ENCODE measurements around the gene FBXO28. TPM values are rescaled to one million over a fixed set of nuclear protein-coding genes. Genes with fewer than 3 reads are reported as not detected.
"Not testable (repeated sequence)": the region's sequence is repeated elsewhere in the genome, so short reads cannot be mapped to it uniquely, and the experiment has no call there.

Gene FBXO28
- total and polyA plus RNA-seq, 8 donors: 4.9 to 14.9 (median 11.0) TPM

GRCh38 chr1:224067621-224068457 is 46.1 kb upstream of the FBXO28 start:
- no peaks in the 10 kb centered on the region for H3K9me3 ChIP-seq
- no peaks in the 10 kb centered on the region for H3K4me1 ChIP-seq
- intact Hi-C loops (cut with DNase I): no loop called here
- TF ChIP-seq, protein P1, sequence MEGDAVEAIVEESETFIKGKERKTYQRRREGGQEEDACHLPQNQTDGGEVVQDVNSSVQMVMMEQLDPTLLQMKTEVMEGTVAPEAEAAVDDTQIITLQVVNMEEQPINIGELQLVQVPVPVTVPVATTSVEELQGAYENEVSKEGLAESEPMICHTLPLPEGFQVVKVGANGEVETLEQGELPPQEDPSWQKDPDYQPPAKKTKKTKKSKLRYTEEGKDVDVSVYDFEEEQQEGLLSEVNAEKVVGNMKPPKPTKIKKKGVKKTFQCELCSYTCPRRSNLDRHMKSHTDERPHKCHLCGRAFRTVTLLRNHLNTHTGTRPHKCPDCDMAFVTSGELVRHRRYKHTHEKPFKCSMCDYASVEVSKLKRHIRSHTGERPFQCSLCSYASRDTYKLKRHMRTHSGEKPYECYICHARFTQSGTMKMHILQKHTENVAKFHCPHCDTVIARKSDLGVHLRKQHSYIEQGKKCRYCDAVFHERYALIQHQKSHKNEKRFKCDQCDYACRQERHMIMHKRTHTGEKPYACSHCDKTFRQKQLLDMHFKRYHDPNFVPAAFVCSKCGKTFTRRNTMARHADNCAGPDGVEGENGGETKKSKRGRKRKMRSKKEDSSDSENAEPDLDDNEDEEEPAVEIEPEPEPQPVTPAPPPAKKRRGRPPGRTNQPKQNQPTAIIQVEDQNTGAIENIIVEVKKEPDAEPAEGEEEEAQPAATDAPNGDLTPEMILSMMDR (IDR thresholded peaks at IDR 0.05): no peak
- H3K4me3 ChIP-seq: no peak overlapping the region
- H3K36me3 ChIP-seq: no peaks in the 10 kb centered on the region
- WGBS, 2 donors: 57 to 69% methylated on average over 3 of the region's 3 CpGs
- no peaks in the 10 kb centered on the region for H3K27me3 ChIP-seq
- no peak for DNase-seq
- no peak for FAIRE-seq
- H3K27ac ChIP-seq: no peak overlapping the region
- no peak for ATAC-seq

DNA sequence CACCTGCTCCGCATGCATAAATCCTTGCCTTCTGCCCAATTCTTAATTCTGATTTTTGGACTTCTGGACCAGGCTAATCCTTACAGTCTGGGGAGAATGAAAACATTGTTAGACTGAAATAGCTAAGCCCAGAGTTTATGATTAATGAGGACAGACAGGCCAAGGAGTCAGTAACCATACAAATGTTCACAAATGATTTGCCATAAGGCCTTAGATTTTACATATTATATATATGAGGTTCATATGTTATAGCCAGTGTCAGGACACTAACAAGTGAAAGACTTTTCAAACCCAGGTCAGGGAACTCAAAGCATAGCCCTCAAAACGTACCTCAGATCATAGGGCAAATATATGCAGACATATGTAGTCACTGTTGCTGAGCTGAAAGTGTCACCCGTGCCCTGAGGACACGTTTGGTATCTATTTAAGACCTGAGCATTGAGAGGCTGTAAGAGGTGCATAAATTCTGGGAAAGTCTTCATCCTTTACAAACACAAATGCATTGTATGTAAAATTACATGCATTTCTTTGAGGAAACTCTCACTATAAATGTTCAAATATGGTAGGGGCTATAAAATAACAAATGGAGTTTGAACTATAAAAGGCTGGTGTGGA is 45.3 kb upstream of the FBXO28 start:
- DNase-seq (no peak), ATAC-seq (no peak), FAIRE-seq (no peak)
- H3K27ac ChIP-seq: no peak overlapping the region
- intact Hi-C loops (cut with DNase I): no loop called here
- 72 to 76% methylated on average over 4 of the region's 4 CpGs for WGBS, 2 donors
- H3K27me3 ChIP-seq: no peaks in the 10 kb centered on the region
- no peaks in the 10 kb centered on the region for H3K36me3 ChIP-seq
- TF ChIP-seq, protein P1 (IDR thresholded peaks at IDR 0.05): no peak
- H3K9me3 ChIP-seq: no peaks in the 10 kb centered on the region
- H3K4me1 ChIP-seq: no peaks in the 10 kb centered on the region
- no peak overlapping the region for H3K4me3 ChIP-seq

DNA sequence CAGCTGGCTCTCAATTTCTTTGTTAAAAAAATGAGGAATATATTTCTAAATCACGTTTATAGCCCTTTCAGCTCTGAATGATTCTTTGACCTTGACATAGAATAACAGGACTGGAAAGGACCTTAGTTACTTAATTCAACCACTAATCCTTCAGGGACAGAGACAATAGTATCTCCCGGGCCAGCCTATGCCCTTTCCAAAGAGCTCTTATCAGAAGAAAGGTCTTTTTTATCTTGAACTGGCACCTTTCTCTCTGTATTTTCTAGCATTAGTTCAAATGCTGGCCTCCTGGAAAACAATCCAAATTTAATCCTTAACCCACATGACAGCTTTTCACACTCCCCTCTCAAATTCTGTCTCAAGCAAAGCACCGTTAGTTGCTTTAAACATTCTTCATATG is 44.8 kb upstream of the FBXO28 start:
- WGBS, 2 donors: 34 to 36% methylated on average over 3 of the region's 3 CpGs
- H3K36me3 ChIP-seq: no peaks in the 10 kb centered on the region
- no peaks in the 10 kb centered on the region for H3K9me3 ChIP-seq
- no peak overlapping the region for H3K27ac ChIP-seq
- intact Hi-C loops (cut with DNase I): no loop called here
- no peak for DNase-seq
- H3K4me3 ChIP-seq: no peak overlapping the region
- H3K4me1 ChIP-seq: no peaks in the 10 kb centered on the region
- no peak for ATAC-seq
- no peak for FAIRE-seq
- TF ChIP-seq, protein P1 (IDR thresholded peaks at IDR 0.05): no peak
- no peaks in the 10 kb centered on the region for H3K27me3 ChIP-seq

DNA sequence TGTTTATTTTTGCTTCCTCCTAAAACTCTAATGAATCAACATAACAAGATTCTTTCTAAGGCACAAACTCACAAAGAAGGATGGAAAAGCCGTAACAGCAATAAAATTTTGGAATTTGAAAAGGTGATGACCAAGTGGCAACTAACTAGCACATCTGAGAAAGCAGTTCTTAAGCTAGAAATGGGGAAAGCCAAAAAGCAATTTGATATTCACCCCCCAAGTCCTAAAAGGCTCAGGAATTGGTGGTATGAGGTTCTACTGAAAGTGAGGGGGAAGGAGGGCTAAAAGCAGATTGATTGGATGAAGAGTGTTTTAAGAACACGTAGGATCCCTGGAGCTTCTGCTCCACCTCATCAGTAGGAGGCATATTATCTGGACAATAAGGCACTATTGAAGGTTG is 43.4 kb upstream of the FBXO28 start:
- WGBS, 2 donors: 83 to 100% methylated on average over 2 of the region's 2 CpGs
- Histone ChIP-seq H3K27ac (no peak overlapping the region), H3K9me3 (no peaks in the 10 kb centered on the region), H3K4me3 (no peak overlapping the region), H3K4me1 (no peaks in the 10 kb centered on the region), H3K27me3 (no peaks in the 10 kb centered on the region), H3K36me3 (no peaks in the 10 kb centered on the region)
- intact Hi-C loops (cut with DNase I): no loop called here
- no peak for ATAC-seq
- FAIRE-seq: no peak
- no peak for DNase-seq
- TF ChIP-seq, protein P1 (IDR thresholded peaks at IDR 0.05): no peak

GRCh38 chr1:224076407-224076806 is 37.5 kb upstream of the FBXO28 start:
- no peaks in the 10 kb centered on the region for H3K27me3 ChIP-seq
- intact Hi-C loops (cut with DNase I): no loop called here
- TF ChIP-seq, protein P1 (IDR thresholded peaks at IDR 0.05): no peak
- H3K9me3 ChIP-seq: no peaks in the 10 kb centered on the region
- FAIRE-seq (no peak), DNase-seq (no peak), ATAC-seq (no peak)
- H3K4me3 ChIP-seq: no peak overlapping the region
- H3K27ac ChIP-seq: no peak overlapping the region
- H3K36me3 ChIP-seq: no peaks in the 10 kb centered on the region
- H3K4me1 ChIP-seq: no peaks in the 10 kb centered on the region
- WGBS, 2 donors: 80 to 85% methylated on average over 3 of the region's 3 CpGs

- H3K27me3 ChIP-seq; DNase-seq; intact Hi-C loops (cut with DNase I); FAIRE-seq; H3K36me3 ChIP-seq; ATAC-seq; H3K27ac ChIP-seq; H3K4me1 ChIP-seq; H3K9me3 ChIP-seq; H3K4me3 ChIP-seq: not testable (repeated sequence)
- WGBS, 2 donors: 50 to 67% methylated on average over 9 of the region's 9 CpGs
Measured at GRCh38 chr1:224079644-224080043, 34.3 kb upstream of the FBXO28 start.
